ENCODE measurements around the gene ANKH.

GRCh38 chr5:14693070-14693469, 178.5 kb downstream of the ANKH start:
- no peak for TF ChIP-seq CTCF (conservative IDR thresholded peaks at IDR 0.05; ENCODE audit: low read depth, low read length)
- no peak for TF ChIP-seq EZH2 (IDR thresholded peaks at IDR 0.05; ENCODE audit: borderline replicate concordance, low read depth, low read length, poor library complexity, severe bottlenecking)
